GM21367 (cell line): ENCODE data around the gene CD4.
"Not testable (repeated sequence)": the region's sequence is repeated elsewhere in the genome, so short reads cannot be mapped to it uniquely, and the experiment has no call there.

Source experiments
- ATAC-seq: cut with Tn5 transposase; IDR thresholded peaks from one replicate; pipeline ENCODE4 v1.9.1; 2021; ENCODE audit not compliant: unreplicated experiment

CD4 gene

DNA sequence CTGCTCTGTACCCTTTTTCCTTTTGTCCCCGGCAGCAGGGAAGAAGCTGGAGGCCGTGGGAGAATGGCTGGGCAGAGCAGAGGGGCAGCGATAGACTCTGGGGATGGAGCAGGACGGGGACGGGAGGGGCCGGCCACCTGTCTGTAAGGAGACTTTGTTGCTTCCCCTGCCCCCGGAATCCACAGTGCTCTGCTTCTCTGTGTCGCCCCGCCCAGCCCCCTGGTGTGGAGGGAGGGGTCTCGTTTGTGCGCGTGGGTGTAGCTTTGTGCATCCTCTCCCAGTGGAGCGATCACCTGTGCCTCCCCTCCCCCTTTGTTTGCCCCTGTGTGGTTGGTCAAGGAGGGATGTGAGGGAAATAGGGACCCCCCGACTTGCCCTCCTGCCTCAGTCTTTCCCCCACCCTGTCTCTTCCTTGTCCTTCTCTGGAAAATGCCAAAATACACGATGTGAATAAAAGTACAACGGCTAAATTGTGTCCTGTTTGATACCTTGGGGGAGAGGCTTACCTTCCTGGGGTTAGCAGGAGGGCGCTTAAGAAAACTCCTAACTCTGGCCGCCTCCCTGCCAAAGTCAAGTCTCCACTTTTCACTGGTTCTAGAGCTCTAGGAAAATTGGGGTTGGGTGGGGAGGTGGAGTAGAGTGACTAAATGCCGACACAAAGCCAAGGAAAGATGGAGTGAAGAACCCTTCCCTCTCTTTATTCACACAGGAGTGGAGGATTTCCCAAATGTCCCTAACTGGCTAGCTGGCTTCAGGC lies 77.0 kb downstream of the CD4 start:
- ATAC-seq, result no peak

DNA sequence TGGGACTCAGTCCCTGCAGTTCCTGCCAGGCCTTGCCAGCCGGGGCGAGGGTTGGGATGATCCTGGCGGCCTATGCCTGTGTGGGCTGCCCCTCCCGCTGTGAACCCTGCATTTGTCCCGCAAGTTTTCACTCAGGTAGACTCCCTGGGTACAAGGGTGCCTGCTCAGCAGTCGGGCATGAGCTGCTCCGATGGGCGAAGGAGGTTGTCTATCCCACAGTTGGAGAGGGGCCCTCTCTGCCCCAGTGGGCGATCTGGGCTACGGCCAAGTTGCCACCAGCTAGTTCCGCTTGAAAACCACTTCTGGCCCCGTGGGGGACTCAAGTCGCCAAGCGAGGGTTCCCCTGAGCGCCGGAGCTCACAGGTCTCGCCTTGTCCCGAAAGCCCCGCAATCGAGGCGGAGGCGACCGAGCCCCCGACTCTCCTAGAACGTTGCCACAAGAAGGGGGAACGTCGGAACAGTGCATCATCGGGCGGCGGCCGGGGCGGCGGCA lies 77.6 kb downstream of the CD4 start:
- peak; percentile 6 for ATAC-seq

DNA sequence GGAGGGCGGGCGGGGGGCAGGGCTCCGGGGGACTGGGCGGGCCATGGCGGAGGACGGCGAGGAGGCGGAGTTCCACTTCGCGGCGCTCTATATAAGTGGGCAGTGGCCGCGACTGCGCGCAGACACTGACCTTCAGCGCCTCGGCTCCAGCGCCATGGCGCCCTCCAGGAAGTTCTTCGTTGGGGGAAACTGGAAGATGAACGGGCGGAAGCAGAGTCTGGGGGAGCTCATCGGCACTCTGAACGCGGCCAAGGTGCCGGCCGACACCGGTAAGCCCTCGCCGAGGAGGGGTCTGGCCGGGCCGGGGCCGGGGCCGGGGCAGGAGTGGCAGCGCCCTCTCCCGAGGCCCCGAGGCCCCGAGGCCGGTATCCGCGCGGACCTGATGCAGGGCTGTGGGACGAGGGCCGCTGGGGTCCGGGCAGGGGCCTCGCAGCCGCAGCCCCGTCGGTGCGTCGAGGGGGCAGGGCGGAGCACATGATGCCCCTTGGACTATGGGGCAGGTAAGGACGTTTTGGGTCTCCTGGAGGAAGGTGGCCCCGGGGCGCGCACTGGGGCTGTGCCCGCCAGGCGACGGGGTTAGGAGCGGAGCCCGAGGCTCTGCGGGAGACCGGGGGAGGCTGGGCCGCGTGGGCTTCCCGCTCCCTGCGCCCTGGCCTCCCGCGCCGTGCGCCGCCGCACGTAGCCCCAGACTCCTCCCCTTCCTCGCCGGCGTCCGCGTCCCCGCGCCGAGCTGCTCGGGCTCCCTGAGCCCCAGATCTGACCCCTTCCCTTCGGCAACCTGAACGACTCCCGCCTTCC lies 78.3 kb downstream of the CD4 start, which contains the start of gene TPI1:
Gene TPI1 (plus strand): TSS at position 119 of the 798 bp plus-strand sequence. CDS start 36 bp downstream, at position 155.
- peak; percentile 30 for ATAC-seq

DNA sequence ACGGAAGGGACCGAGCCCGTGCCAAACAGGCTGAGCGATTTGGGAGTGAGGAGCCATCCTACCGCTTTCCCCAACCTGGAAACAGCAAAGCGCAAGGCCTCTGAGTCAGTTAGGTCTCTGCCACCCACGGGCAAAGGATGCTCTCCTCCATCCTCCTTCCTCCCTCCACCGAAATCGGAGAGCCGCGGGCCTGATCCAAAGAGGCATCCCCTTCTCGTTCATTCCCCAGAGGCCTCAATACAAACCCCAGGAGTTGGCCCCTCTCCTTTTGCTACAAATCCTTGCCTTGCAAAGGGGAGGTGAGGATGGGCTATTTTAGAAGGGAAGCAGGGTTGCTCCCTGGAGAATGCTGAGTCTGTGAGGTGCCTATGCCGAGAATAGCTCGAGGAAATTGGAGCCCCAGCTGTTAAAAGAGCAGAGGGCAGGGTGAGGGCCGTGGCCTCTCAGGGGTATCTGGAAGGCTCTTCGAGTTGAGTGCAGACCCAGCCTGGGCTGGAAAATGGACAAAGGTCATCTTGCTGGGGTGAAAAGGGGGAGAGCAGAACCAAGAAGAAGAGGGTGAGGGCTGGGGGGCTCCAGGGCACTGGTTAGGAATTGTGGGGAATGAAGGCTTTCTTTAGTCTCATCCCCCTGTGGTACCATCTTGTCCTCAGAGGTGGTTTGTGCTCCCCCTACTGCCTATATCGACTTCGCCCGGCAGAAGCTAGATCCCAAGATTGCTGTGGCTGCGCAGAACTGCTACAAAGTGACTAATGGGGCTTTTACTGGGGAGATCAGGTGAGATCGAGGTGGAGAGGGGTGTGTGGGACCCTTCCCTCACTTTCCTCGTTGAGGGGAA lies 79.1 kb downstream of the CD4 start:
- no peak for ATAC-seq

DNA sequence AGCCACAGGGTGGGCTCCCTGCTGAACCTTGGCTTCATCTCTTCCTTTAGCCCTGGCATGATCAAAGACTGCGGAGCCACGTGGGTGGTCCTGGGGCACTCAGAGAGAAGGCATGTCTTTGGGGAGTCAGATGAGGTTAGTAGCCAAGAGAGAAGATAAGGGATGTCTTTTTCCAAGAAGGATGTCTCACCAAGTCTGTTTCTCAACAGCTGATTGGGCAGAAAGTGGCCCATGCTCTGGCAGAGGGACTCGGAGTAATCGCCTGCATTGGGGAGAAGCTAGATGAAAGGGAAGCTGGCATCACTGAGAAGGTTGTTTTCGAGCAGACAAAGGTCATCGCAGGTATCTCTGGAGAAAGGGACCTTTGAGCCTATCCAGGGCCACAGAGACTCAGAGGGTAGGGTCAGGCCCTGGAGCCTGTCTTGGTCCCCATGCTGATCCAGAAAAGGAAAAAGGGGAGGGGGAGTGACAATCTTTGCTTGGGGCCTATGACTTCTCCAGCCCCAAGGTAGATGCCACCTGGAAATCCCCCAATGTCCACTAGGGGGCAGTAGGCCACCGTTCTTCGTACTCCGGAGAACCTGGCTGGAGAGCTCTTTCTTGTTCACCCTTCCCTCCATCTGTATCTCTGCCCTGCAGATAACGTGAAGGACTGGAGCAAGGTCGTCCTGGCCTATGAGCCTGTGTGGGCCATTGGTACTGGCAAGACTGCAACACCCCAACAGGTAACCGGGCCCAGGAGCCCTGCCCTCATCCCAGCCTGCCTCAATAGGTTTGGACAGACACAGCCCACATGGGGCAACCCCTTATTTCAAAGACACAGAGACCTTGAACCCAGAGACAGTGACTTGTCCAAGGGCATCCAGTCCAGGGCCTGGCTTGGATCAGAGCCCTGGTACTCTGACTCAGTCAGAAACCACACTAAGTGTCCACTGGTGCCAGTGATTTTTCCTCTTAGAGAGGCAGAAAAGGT lies 80.0 kb downstream of the CD4 start:
- ATAC-seq, result no peak

DNA sequence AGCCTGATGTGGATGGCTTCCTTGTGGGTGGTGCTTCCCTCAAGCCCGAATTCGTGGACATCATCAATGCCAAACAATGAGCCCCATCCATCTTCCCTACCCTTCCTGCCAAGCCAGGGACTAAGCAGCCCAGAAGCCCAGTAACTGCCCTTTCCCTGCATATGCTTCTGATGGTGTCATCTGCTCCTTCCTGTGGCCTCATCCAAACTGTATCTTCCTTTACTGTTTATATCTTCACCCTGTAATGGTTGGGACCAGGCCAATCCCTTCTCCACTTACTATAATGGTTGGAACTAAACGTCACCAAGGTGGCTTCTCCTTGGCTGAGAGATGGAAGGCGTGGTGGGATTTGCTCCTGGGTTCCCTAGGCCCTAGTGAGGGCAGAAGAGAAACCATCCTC lies 81.0 kb downstream of the CD4 start:
- not testable (repeated sequence) for ATAC-seq
